ENCODE measurements around the gene SLC28A1.

SLC28A1 gene

GRCh38 chr15:84975871-84976351 lies 91.4 kb downstream of the SLC28A1 start:
- DNase-seq (ENCODE audit: low read depth), result no peak
- H3K4me3 ChIP-seq (ENCODE audit: low read depth, low read length), result no peak overlapping the region
- no peak for TF ChIP-seq CTCF (IDR thresholded peaks at IDR 0.05; ENCODE audit: low read depth, low read length, missing control alignments)

GRCh38 chr15:84976746-84977345 lies 92.4 kb downstream of the SLC28A1 start:
- no peak for TF ChIP-seq CTCF (IDR thresholded peaks at IDR 0.05; ENCODE audit: low read depth, low read length, missing control alignments)
- no peak for DNase-seq (ENCODE audit: low read depth)
- H3K4me3 ChIP-seq (ENCODE audit: low read depth, low read length), result no peak overlapping the region

- no peak for DNase-seq (ENCODE audit: low read depth)
- H3K4me3 ChIP-seq (ENCODE audit: low read depth, low read length), result no peak overlapping the region; the same call in 1 of the 2 replicates
- TF ChIP-seq CTCF (IDR thresholded peaks at IDR 0.05; ENCODE audit: low read depth, low read length, missing control alignments), result no peak
Measured at GRCh38 chr15:84979651-84980050, 95.2 kb downstream of the SLC28A1 start.

GRCh38 chr15:84980196-84981053 lies 96.0 kb downstream of the SLC28A1 start:
- DNase-seq (ENCODE audit: low read depth), result peak; percentile 52
- no peak for TF ChIP-seq CTCF (IDR thresholded peaks at IDR 0.05; ENCODE audit: low read depth, low read length, missing control alignments)
- peak overlapping the region; percentile 95 for H3K4me3 ChIP-seq (ENCODE audit: low read depth, low read length)

GRCh38 chr15:84981054-84981710 lies 96.7 kb downstream of the SLC28A1 start:
- no peak for TF ChIP-seq CTCF (IDR thresholded peaks at IDR 0.05; ENCODE audit: low read depth, low read length, missing control alignments)
- H3K4me3 ChIP-seq (ENCODE audit: low read depth, low read length), result peak overlapping the region; percentile 95
- peak; percentile 88 for DNase-seq (ENCODE audit: low read depth)

GRCh38 chr15:84981711-84982300 lies 97.3 kb downstream of the SLC28A1 start, which contains the start of gene PDE8A:
TSS of gene PDE8A (plus strand) at chr15:84981856. CDS start at chr15:84982163, 307 bp downstream.
- no peak for TF ChIP-seq CTCF (IDR thresholded peaks at IDR 0.05; ENCODE audit: low read depth, low read length, missing control alignments)
- H3K4me3 ChIP-seq (ENCODE audit: low read depth, low read length), result peak within 1 kb of the TSS; percentile 95
- no peak for DNase-seq (ENCODE audit: low read depth)
